K562 treated with DMSO at 1 percent for 24 hours (cell line): ENCODE data around the gene MESP2. TPM values are rescaled to one million over a fixed set of nuclear protein-coding genes. Genes with fewer than 3 reads are reported as not detected.

ENCODE experiments used
- total RNA-seq: library from RNA; unstranded; fragments of 300-600 nt; gene quantifications from 2 replicates; pipeline ENCODE4 v1.2.3, GENCODE V29; 2022; ENCODE audit warnings: low read depth; ENCODE audit not compliant: insufficient read depth

The MESP2 gene, protein sequence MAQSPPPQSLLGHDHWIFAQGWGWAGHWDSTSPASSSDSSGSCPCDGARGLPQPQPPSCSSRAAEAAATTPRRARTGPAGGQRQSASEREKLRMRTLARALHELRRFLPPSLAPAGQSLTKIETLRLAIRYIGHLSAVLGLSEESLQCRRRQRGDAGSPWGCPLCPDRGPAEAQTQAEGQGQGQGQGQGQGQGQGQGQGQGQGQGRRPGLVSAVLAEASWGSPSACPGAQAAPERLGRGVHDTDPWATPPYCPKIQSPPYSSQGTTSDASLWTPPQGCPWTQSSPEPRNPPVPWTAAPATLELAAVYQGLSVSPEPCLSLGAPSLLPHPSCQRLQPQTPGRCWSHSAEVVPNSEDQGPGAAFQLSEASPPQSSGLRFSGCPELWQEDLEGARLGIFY
- 0.68 and 0.71 TPM in 2 replicates for total RNA-seq

DNA sequence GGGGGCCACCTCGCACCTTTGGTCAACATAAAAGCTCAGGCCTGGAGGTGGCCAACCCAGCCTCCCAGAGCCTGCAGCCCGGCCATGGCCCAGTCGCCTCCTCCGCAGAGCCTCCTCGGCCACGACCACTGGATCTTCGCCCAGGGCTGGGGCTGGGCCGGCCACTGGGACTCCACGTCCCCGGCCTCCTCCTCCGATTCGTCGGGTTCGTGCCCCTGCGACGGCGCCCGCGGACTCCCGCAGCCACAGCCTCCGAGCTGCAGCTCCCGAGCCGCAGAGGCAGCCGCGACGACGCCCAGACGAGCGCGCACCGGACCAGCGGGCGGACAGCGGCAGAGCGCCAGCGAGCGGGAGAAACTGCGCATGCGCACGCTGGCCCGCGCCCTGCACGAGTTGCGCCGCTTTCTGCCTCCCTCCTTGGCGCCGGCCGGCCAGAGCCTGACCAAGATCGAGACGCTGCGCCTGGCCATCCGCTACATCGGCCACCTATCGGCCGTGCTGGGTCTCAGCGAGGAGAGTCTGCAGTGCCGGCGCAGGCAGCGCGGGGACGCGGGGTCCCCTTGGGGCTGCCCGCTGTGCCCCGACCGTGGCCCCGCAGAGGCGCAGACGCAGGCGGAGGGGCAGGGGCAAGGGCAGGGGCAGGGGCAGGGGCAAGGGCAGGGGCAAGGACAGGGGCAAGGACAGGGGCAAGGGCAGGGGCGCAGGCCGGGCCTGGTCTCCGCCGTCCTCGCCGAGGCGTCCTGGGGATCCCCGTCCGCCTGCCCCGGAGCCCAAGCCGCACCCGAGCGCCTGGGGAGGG lies at the start of gene MESP2:
MESP2 (plus strand) TSS at position 59 of the 799 bp plus-strand sequence; CDS start at position 85, 26 bp downstream.

DNA sequence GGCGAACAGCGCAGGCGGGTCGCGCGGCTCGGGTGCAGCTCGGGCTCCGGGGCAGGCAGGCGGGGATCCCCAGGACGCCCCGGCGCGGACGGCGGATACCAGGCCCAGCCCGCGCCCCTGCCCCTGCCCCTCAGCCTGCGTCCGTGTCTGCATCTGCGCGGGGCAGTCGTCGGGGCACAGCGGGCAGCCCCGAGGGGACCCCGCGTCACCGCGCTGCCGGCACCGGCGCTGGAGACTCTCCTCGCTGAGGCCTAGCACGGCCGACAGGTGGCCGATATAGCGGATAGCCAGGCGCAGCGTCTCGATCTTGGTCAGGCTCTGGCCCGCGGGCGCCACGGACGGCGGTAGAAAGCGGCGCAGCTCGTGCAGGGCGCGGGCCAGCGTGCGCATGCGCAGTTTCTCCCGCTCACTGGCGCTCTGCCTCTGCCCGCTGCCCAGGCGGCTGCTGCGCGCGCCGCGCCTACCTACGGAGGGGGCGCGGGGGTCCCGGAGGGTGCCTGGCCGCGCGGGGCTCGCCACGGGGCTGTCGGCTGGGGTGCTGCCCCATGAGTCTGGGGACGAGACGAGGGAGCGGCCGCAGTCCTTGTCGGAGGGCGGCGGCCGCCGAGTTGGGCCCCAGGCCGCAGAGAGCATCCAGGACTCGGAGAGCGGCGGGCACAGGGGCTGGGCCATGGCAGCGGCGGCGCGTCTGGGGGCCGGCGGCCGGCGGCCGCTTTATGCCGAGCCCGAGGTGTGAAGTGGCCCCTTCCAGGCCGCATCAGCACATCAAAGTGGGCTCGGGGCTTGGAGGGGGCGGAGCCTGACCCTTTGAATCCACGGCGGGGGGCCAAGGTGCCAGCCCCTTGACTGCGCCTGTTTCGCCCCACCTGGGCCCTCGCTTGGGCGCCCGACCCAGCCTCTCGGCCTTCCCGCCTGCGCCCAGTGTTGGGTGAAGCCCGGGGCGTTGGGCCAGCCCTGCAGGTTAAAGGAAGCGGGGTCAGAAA lies 25.3 kb upstream of the MESP2 start, which contains the start of gene MESP1:
MESP1 (minus strand) TSS at position 690 of the 983 bp plus-strand sequence; CDS start at position 672, 18 bp downstream.

Other genes with a start within 250 kb of the MESP2 start
- gene TICRR, start 200.9 kb upstream of the MESP2 start, total RNA-seq: 10.4 and 11.3 TPM in 2 replicates
- 3.0 and 3.3 TPM in 2 replicates for gene KIF7, start 120.9 kb upstream of the MESP2 start, total RNA-seq
- not detected in 2 replicates for gene PLIN1, start 97.0 kb upstream of the MESP2 start, total RNA-seq
- gene PEX11A, start 85.6 kb upstream of the MESP2 start, total RNA-seq: not detected in 2 replicates
- not detected in 2 replicates for gene WDR93, start 85.5 kb upstream of the MESP2 start, total RNA-seq
- 0.43 and 0.61 TPM in 2 replicates for gene MESP1, start 25.1 kb upstream of the MESP2 start, total RNA-seq
- 3.1 and 3.5 TPM in 2 replicates for gene ANPEP, start 38.5 kb downstream of the MESP2 start, total RNA-seq
- gene AP3S2, start 117.7 kb downstream of the MESP2 start, total RNA-seq: 24.0 and 25.3 TPM in 2 replicates
- not detected in 2 replicates for gene ARPIN, start 136.6 kb downstream of the MESP2 start, total RNA-seq
- 9.7 and 10.8 TPM in 2 replicates for gene ZNF710, start 225.0 kb downstream of the MESP2 start, total RNA-seq